GM21619 (cell line): ENCODE data around the gene CST1.
"Not testable (repeated sequence)": the region's sequence is repeated elsewhere in the genome, so short reads cannot be mapped to it uniquely, and the experiment has no call there.

ENCODE experiments used
- ATAC-seq: cut with Tn5 transposase; IDR thresholded peaks from one replicate; pipeline ENCODE4 v1.9.1; 2021; ENCODE audit not compliant: unreplicated experiment

Gene CST1

DNA sequence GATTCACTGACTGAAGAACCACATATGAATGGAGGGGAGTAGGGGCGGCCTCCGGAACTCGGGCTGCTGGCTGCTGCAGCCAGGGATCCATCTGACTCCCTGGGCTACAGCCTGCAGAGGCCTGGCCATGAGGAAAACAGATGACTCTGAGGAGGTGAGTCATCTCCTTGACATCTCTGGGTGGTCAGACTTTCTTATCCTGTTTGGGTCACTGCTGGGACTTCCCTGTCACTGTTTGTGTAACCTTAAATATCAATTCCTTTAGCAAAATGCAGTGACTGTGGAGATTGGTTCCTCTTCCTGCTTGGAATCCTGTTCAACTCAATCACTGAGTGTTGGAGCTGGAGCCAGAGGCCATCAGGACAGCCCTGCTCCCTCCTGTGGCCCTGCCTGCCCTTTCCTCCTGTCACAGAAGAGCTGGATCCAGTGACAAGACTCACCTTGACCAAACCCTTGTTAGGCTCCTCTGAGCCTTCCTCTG, 4.4 kb upstream of the CST1 start:
- ATAC-seq: not testable (repeated sequence)

DNA sequence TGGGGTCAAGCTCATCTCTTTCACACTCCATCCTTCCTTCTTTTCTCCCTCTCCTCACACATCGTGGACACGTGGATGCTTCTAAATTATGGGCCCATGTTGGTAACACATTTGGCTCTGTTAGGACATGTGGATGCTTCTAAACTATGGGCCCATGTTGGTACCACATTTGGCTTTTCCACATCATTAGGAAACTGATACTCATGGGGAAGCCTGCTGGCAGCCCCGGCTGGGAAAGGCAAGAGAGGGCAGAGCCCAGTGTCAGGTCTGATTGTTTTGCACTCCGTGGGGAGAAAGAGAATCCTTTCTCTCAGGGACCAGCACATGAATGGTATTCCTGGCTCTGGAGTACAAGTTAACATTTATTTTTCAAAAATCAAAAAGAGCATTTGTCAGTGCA, 4.0 kb upstream of the CST1 start:
- no peak for ATAC-seq

DNA sequence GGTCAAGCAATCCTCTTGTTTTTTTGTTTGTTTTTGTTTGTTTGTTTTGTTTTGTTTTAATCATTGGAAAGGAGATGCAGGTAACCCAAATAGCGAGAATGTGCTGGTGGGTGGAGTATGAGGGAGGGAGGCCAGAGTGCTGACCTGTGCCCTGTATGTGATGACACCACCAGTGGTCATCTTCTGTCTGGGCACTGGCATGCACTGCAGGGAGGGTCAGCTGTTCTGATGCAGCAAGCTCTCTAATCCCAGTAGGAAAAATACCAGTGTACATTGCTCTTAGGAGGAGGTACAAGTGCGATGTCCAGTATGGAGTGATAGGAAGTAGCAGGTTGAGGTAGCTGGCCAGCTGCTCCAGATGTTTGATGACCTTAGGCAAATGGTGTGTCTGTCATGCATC, 2.9 kb upstream of the CST1 start:
- no peak for ATAC-seq

DNA sequence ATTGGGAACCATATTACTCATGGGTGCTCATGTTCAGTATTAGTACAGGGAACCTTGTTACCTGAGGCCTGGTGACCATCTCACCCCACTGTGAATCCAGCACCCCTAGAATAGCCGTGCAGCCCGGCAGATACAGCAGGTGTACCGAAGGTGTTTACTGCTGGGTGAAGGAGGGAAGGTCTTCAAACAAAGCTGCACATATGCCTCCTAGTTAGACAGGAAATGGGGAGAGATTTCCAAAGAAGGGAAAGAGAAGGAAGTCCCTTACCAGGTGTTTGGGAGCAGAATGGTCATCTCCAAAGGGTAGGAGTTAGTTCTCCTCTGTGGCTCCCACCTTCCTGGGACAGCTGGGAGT, 2.4 kb upstream of the CST1 start:
- no peak for ATAC-seq

DNA sequence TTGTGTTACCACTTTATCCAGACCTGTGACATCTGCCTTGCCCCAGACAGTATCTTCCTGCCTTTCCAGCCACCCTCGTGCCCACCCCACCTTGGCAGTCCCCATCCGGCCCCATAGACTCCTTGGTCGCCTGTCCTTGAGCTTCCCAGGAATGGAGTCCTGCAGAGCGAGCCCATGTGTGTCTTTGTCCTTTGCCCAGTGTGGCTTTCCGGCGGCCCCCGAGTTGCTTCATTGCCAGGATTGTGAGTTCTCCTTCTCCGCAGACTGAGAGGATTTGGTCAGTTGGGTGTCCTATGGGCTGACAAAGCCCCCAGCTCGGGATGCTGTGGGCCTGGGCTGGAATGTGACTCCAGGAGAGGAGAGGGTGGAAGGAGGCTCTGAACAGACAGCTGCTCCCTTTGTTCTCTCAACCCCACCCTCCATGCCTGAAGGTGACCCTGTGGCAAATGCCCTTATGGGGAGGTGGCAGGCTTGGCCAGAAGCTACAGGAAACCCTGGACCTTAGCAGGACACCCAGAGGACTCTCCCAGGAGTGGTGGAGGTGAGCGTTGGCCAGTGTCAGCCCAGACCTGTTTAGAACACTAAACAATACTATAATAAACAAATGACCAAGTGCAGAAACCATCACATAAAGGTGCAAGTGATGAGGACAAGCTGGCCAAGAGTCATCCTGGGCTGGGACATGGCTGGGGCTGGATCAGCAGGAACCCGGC, 1.9 kb upstream of the CST1 start:
- no peak for ATAC-seq

DNA sequence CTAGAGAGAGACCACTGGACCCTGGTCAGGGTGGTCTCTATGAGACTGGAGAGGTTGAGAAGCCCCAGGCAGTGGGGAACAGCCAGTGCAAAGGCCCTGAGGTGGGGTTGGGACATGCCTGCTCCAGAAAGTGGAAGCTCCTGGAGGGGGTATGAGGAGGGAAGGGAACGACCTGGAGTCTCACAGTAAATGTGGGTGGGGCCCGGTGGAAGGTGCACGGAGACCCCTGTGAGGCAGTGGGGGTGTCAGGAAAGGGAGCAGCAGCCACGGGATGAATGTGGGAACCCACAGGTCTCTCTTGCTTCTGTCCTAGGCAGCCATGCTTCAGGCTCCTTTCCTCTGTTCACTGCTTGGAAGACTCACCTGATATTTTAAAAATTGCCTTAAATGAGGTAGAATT, 1.3 kb upstream of the CST1 start:
- ATAC-seq: no peak

DNA sequence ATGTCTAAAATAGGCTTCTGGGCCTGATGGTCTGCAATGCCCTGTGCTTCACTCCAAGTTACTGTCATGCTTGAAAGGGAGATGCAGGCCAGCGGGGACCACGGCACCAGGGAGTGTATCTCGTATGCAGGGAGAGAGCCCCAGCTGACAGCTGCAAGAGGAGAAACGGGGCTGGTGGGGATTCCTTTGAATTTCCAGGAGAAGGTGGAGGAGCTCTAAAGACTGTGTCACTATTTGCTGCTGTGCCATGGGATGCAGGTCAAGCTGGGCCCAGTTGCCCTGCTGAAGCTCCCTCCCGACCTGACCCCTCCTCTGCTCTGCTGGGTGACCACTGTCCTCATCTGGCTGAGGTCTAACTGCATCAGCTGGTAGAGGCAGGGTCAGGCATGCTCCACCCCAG, 989 bp downstream of the CST1 start:
- no peak for ATAC-seq

DNA sequence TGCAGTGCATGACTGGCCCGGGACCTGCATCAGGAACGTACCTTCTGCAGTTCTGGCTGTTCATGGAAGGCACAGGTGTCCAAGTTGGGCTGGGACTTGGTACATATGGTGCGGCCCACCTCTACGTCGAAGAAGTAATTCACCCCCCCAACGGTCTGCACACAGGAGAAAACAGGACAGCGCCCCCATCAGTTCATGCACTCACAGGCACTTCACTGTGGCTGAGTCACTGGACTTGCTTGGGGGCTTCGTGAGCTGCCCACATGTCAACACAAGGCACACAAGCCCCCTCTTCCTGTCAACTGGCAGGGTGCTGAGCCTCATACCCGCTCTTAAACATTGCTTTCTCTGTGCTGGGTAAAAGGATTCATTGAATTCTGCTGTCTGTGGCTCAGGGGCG, 1.8 kb downstream of the CST1 start:
- not testable (repeated sequence) for ATAC-seq

DNA sequence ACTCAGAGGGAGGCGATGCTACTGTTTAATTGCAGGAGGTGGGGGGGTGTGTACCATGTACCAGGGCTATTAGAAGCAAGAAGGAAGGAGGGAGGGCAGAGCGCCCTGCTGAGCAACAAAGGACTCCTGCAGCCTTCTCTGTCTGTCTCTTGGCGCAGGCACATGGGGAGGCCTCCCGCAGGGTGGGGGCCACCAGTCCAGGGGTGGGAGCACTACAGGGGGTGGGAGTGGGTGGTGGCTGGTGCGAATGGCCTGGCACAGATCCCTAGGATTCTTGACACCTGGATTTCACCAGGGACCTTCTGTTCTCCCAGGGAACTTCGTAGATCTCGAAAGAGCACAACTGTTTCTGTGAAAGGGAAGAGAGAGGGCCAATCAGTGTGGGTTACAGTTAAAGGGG, 3.2 kb downstream of the CST1 start:
- not testable (repeated sequence) for ATAC-seq

DNA sequence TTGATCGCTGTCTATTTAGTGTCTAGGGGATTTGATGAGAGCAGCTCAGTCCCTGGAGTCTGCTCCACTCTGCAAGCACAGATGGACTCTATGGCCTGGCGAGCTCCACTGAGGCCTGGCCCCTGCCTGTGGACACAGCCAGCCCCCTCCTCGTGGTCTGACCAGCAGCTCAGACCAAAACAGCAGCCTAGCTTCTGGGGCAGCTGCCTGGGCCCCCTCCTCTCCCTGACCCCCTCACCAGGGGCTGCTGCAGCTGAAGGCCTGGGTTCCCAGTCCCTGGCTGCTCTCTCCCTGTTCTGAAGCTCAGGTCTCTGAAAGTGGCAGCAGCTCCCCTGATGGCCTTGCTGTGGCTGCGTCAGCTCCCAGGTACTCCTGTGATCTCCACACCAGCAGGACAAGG, 3.6 kb downstream of the CST1 start:
- ATAC-seq: not testable (repeated sequence)

DNA sequence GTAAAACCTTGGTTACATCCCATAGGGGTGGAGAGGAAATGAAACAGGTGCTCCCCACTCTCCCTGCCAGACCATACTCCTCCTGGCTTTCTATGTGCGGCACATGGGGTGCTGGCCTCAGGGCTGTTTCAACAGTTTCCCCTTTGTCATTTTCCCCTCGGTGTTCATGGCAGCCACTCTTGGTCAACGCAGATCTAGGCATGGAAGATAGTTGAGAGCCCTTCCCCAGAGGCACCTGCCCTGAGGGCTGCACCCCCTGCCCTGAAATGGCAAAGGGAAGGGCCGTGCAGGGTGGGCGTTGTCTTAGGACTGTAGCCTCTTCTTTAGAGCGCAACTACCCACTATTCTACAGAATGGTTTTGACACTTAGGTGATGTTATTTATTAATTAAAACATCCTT, 4.4 kb downstream of the CST1 start:
- ATAC-seq: no peak

DNA sequence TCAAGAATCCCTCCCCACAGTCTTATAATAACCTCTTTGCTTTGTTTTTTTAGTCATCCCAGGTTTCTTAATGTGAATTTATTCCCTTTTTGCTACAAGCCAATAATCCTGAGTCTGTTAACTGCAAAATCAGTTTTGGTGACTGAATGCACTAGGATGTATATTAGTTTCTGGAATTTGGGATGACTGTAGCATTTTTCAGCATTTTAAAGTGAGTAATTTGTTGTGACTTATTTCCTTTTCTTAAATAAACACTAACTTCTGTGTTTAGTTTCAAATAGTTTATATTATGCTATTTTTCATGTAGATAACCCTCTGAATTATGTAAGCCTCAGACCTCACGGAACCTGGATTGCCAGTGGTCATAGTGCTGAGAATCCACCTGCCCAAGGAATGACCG, 5.5 kb downstream of the CST1 start:
- no peak for ATAC-seq

DNA sequence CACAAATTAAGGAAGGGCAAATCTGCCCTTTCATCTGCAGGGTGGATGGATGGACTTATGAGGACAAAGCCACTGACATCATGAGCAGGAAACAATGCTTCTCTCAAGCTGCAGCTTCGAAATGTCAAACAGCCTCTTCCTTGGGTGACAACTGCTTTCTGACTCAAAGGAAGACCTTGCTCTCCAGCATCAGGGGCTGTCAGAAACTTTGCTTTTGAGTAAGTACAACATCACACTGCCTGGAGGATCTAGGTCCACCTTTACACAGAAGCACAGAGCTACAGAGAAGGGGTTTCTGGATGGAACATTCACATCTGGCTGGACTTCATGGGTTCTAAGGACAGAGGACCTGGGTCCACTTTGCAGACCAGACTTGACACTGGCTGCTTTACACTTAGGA, 5.9 kb downstream of the CST1 start:
- ATAC-seq: no peak

DNA sequence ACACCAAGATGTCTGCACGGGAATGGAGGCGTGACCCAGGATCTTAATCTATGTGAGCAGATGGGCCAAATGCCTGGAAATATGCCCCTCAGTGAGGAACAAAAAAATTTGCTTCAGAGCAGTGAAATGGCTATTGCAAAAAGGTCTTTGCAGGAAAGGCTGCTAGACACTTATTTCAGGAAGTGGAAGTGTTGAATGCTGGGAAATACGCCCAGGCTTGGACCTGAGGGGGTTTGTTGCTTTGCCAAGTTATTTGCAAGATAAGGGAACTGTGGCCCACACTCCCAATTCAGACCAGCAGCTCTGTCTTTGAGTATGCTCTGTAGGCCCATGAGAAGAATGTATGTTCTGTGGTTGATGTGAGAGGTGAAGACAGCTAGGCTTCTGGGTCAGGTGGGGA, 15.3 kb downstream of the CST1 start:
- ATAC-seq: not testable (repeated sequence)

DNA sequence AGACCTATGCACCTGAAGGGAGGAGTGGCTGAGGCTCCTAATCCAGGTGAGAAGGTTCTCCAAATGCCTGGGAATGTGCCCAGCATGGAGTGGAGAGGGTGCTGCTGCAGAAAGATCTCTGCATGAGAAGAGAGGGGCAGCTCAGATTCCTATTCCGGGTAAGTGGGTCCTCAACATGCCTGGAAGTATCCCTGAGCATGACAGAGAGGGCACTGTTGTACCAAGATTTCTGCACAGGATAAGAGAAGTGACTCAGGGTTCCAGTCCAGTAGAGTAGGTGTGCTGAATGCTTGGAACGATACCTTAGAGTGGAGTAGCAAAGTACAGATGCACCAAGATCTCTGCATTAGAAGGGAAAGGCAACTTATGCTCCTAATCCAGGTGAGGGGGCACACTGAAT, 15.8 kb downstream of the CST1 start:
- not testable (repeated sequence) for ATAC-seq

DNA sequence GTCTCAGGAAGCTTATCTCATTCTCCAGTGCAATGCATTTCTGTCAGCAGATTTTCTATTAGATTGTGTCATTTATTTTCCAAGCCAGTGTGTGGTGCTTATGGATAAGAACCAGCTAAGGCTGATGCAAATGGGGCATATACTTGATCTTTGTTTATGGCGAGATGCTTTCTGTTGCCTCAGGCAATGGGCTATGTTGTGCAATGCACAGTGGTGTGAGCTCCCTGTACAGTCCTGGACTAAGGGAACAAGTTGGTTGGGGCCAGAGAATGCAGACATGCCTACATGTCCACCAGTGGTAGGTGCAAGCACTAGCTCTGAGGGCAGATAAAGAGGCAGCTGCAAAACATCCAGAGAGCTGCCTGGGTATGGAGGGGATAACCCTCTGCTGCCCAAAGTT, 16.3 kb downstream of the CST1 start:
- not testable (repeated sequence) for ATAC-seq

DNA sequence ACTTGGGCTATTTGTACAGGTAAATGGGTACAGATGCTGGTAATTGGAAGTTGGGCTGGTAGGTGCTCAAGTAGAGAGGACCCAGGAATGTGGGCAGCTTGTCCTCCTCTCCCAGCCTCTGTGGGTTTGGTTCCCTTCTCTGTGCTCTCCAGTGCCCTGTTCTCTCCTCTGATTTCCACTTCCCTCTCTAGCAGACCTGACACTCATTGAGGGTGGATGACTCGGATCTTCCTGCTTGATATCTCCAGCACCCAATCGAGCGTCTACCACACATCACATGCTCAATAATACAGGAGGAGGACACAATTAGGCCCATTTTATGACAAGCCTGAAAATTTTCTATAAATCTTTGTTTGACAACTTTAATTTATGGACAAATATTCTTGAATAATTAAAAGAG, 23.7 kb downstream of the CST1 start:
- ATAC-seq: no peak

DNA sequence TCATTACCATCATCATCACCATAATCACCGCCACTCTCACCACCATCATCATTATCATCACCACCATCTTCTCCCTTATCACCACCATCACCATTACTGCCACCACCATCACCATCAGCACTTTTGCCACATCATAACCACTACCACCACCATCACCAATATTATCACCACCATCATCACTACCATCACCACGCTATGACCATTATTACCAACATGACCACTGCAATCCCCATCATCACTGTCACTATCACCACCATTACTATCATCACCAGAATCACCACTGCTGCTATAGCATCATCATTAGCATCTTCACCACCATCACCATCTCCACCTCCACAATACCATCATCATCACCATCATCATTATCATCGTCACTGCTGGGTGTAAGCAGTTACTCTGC, 25.6 kb downstream of the CST1 start:
- no peak for ATAC-seq

DNA sequence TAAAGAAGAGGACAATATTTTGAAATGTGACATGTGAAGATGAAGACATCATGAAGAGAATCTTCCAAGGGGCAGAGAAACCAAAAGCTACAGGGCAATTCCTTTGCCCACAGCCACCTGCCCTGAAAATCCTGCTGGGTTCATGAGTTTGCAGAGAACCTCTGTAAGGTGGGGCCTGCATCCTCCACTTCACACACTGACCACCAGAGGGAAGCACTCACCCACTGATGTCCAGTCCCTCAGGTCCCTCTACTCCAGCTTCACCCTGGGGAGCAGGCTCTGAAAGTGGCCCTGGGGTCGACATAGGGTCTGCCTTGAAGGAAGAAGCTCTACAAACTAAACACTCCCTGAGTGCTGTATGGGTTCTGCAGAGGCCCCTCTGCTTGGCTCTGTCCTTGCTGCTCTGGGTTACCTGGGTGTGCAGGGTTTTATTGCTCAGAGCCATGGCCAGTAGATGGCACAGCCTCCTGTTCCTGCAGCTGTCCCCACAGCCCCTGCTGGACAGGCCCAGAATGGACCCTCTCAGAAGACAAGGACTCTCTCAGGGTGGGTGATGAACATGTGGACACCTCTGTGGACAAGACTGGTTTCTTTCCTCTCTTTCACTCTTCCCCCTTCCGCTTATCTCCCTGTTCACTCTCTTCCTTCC, 27.0 kb downstream of the CST1 start:
- ATAC-seq: peak; percentile 61

DNA sequence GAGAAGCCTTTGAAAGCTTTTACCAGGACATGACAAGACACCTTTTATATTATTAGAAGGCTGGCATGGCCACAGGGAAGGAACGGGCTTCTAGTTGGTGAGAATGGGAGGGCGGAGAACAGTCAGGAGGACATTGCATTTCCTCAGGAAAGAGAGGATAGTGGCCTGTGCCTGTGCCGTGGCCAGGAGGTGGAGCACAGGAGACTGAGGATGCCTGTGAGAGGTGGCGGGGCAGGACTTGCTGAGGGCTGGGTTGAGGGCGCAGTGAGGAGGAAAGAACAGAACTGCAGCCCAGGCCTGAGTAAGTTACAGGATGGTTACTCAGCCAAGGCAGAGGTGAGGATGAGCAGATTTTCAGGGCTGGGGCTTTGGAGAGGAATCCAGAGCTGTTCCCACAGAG, 27.9 kb downstream of the CST1 start:
- not testable (repeated sequence) for ATAC-seq

DNA sequence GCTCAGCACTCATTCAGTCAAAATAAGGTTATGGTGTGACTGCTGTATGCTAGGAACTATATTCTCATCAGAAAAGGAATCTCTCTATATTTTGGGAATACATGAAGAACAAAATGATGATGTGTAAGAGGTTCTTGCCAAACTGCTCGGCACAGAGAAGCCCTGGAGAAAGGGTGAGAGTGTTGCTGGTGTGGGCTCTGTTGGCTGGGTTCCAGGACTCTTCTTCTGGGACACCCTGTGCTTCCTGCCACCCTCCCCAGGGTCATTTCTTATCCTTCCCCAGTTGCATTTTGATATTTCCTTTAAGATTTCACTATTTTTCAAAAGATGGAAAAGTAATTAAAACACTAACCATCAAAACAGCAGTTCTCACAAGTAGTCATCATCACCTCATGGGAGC, 28.8 kb downstream of the CST1 start:
- ATAC-seq: no peak

DNA sequence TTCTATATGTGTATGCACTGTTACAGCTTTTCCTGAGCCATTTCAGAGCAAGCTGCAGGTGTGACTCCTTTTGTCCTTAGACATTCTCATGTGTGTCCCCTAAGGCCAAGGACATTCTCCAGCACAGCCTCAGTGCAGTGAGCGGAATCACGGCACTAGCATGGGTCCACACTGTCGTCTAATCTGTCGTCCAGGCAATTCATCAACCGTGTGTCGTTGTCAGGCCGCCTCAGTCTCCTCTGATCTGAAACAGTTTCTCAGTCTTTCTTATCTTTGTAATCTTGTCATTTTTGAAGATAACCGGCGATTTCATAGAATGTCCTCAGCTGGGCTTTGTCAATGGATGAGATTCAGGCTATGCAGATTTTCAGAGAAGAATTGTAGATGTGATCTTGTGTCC, 31.4 kb downstream of the CST1 start:
- not testable (repeated sequence) for ATAC-seq

DNA sequence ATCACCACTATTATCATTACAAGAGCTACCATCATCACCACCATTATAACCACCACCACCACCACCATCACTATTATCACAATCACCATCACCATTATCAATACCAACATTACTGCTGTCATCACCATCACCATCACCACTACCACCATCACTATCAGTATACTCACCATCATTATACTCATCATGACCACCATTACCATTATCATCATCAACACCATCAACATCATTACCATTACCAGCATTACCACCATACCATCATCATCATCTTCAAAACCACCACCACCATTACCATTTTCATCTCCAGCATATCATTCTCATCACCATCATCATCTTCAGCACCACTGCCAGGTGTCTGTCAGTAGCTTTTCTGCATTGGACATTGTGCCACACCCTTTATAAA, 39.0 kb downstream of the CST1 start:
- not testable (repeated sequence) for ATAC-seq
